ENCODE measurements around the gene MLXIP.
"Not testable (repeated sequence)": the region's sequence is repeated elsewhere in the genome, so short reads cannot be mapped to it uniquely, and the experiment has no call there.

MLXIP gene

DNA sequence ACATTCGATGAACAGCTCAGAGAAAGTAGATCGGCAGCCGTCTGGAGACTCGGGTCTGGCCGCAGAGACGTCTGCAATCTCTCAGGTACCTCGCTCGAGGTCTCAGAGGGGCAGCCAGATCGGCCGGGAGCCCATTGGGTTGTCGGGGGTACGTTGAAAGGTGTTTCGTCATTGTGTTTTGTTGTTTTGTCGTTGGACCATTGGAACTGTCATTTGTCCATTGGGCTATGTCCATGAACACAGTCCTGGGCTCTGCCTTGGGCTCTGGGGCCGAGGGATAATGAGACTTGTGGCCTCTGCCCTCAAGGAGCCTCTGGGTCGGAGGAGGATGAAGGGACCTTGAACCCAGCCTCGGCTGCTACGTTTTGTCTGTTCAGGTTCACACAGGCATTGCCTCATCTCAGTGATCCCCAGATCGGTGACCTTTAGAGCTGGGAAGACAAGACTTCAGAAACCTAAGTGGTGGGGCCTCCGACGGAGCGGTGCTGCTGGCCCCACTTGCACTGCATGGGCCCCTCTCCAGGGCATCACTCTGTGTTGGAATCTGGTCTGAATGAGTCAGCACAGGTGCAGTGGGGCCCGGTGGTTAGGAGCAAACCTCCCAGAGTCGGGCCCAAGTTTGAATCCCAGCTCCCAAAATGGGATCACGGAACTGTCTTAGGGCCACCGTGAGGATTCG is 23.6 kb upstream of the MLXIP start:
- DNase-seq (ENCODE audit: low read depth in 2 of 2) = no peak

DNA sequence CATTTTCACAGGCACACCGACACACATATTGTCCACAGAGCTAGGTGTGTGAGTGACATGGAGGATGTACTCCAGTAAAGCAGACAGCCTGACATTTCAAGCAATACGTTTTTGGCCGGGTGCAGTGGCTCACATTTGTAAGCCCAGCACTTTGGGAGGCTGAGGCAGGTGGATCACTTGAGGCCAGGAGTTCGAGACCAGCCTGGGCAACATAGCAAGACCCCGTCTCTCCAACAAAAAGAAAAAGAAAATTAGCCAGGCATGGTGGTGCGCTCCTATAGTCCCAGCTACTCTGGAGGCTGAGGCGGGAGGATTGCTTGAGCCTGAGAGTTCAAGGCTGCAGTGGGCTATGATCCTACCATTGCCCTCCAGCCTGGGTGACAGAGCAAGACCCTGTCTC is 22.1 kb upstream of the MLXIP start:
- not testable (repeated sequence) for DNase-seq (ENCODE audit: low read depth in 2 of 2)

DNA sequence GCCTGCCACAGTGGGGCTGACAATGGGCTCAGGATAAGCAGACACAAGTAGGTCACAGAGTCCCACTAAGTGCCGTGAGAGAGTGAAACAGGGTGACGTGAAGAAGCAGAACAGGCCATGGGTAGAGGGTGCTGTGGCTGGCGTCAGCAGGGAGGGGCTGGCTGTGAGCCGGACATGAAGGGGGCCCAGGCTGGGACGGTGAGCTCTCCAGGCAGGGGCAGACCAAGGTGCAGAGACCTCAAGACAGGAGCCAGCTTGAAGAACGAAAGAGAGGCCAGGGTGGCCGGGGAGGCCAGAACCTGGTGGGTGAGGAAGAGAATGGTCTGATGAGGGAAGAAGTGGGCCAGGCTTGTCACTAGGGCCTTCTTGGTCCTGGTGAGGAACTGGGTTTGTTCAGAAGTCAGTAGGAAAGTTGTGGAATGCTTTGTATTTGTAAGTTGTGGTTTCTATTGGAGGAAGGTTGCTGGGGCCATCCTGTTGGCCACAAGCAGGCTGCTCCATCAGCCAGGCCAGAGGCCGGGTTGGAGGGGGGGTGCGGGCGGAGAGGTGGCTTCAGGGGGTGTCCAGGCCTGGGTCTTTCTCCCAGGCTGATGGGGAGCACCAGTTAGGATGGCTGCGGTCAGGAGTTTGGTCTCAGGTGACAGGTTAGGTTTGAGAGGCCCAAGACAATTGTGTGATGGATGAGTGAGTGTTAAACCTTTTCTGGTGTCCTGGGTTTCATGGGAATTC is 21.4 kb upstream of the MLXIP start:
- no peak for DNase-seq (ENCODE audit: low read depth in 2 of 2)

DNA sequence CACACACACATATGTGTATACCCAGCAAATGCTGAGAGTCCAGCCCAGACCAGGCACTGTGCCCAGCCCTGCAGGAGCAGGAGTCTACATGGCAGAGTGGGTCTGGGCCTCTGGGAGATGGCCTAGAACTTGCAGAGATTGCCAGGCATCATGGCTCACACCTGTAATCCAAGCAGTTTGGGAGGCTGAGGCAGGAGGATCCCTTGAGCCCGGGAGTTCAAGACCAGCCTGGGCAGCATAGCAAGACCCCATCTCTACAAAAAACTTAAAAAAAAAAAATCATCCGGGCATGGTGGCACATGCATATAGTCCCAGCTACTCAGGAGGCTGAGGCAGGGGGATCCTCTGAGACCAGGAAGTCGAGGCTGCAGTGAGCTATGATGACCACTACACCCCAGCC is 20.8 kb upstream of the MLXIP start:
- DNase-seq (ENCODE audit: low read depth in 2 of 2) = no peak

DNA sequence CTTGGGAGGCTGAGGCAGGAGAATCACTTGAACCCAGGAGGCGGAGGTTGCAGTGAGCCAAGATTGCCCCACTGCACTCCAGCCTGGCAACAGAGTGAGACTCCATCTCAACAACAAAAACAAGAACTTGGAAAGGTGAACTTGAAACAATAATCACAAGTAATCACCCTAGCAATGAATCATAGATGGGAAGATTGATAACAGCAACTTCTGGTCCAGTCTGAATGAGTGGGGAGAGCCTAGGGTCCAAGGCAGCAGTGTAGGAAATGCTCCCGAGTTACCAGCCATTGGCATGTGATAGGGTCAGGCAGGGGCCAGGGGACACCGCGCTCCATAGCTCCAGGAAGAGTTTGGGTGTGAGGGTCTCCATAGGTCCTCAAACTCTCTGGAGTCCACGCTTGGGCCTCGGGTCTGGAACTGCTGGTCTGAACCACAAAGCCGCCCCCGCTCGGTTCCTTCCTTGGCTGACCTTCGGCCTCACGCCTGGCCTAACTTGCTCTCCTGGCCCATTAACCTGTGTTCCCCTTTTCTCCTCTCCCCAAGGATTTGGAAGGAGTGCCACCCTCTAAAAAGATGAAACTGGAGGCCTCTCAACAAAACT is 19.9 kb upstream of the MLXIP start:
- DNase-seq (ENCODE audit: low read depth in 2 of 2) = no peak

DNA sequence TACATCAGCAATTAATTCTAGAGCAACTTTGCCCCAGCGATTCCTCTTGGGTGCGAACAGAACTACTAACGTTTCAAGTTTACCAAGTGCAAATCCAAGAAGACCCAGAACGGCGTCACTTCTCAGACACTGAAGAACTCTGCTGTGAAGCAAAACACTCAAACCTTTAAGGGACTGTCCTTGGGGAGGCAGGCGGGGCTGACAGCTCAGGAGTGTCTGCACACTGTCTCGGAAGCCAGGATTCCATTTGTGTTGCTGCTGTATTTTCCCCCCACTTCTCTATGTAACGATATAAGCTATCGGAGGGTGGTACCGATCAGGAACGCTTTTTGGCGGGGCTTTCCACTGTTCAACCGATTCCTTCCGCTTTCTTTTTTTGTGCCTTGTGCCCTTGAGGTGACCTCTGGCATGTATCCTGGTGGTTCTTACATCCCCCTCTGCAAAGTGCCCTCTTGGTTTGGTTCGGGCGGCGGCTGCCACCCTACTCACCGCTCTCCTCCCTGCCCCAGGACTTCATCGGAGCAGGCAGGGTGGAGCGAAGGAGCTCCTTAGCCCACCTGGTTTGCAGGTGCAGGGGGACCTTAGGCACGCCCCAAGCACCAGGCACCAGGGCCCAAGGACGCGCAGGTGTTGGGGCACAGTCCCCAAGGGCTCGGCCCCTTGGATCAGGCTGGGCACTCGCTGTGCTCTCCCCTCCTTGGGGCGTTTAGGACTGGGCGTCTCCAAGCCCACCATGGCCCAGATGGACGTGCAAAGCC is 19.2 kb upstream of the MLXIP start:
- DNase-seq (ENCODE audit: low read depth in 2 of 2) = no peak

DNA sequence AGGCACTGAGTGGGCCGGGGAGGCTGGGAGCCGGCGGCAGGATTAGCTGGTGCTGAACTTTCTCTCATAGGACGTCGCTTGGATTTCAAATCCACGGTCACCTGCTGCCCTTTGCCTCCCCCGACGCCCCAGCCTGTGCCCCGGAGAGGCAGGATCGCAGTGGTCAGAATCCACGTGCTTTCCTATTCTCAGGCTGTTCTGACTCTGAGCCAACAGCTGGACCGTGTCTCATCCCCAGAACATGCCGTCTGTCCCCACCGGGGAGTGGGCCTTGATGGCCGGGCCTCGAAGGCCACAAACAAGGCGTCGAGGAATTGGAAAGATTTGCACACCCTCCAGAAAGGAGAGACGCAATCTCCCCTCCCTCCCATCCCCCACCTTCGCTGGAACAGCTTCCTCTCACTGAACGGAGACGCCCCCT is 18.5 kb upstream of the MLXIP start:
- DNase-seq (ENCODE audit: low read depth in 2 of 2) = no peak

DNA sequence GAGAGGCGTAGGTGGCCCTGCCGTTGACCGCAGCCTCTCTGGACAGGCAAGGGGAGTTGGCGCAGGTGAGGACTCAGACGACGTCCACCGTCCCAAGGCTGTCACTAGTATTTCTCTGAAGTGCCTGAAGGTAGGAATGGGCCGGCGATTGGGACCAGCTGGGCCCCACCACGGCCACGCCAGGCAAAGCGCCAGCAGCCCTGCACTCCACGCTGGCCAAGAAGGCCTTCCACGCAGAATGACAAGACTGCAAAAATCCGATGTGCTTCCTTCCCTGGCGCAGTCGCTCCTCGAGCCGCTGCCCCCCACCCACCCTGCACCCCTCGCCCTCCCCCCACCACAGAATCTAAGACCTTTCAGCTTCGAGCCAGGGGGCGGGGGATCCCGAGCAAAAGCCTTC is 17.3 kb upstream of the MLXIP start:
- DNase-seq (ENCODE audit: low read depth in 2 of 2) = no peak

DNA sequence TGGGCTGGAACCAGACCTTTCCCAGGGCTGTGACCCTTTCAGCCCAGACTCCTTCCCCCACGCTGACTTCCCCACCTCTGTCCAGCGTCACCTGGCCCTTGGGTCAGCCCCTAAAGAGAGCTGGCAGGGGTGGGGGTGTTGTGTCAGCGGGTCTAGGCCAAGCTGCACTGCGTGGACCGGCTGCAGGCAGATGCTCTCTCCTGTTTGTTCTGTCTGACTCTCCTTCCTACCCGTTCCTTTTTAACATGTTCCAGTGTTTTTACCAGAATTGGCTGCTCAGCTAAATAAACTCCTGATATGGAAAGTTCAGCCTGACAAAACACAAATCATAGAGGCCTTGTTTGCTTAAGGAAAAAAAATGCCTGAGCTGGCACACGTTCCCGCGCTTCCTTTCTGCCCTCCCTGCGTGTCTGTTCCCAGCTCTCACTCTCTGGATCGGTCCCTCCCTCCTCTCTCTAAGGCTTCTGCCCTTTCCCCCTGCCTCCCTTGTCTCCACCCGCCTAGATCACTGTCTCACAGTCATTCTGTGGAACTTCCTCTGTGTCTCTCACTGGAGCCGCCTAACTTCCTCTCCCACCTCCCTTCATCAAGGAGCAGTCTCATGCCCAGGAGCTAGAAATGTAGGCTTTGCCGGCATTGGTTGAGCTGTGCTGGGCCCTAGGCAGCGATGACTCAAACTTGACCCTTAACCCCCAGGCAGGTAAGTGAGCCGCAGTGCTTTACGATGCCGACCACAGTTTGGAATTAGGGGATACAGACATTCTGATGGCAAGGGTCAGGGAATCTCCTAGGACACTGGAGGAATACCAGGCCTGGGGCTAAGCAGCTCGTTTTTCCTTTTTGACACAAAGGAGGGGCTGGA is 15.5 kb upstream of the MLXIP start:
- DNase-seq (ENCODE audit: low read depth in 2 of 2) = no peak

DNA sequence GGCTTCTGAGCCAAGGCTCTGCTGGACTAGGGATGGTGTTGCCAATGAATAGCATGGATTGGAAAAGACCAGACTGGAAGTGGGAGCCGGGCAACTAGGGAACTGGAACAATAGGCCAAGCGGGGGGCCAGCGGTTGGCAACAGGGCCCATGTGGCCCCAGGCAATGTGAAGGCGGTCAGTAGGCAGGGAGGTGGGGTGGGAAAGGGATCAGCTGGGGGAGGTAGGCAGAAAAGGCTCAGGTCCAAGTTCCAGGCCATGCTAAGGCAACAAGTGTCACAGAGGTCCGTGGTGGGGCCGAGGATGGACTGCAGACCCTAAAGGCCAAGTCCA is 14.9 kb upstream of the MLXIP start:
- no peak for DNase-seq (ENCODE audit: low read depth in 2 of 2)

DNA sequence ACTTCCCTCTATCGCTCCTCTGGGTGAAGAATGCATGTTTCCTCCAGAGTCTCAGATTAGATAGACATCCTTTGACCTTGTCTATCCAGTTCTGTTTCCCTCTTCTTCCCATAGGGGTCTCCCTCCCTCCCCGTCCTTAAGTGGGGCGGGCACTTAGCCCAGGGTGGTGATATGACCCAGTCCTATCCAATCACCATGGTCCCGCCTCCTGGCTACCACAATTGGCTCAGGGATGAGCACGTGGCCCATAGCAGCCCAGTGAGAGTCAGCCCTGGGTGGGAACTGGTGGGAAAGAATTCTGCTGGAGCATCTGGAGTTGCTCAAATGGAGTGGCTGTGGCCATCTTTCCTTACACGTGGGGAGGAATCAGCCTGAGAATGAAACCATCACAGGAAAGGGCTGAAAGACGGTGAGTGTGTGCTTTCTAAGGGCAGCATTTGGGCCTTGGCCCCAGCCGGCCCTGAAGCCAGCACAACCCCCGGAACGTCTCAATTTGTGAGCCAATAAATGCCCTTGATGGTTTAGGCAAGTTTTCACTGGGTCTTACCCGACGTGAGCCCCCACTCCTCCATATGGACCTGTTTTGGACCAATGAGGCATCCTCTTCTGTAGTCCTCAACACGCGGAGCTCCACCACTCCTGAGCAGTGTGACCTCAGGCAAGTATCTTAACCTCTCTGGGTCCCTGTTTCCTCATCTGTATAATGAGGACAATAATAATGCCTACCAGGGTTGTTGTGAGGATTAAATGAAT is 14.4 kb upstream of the MLXIP start:
- DNase-seq (ENCODE audit: low read depth in 2 of 2) = no peak

DNA sequence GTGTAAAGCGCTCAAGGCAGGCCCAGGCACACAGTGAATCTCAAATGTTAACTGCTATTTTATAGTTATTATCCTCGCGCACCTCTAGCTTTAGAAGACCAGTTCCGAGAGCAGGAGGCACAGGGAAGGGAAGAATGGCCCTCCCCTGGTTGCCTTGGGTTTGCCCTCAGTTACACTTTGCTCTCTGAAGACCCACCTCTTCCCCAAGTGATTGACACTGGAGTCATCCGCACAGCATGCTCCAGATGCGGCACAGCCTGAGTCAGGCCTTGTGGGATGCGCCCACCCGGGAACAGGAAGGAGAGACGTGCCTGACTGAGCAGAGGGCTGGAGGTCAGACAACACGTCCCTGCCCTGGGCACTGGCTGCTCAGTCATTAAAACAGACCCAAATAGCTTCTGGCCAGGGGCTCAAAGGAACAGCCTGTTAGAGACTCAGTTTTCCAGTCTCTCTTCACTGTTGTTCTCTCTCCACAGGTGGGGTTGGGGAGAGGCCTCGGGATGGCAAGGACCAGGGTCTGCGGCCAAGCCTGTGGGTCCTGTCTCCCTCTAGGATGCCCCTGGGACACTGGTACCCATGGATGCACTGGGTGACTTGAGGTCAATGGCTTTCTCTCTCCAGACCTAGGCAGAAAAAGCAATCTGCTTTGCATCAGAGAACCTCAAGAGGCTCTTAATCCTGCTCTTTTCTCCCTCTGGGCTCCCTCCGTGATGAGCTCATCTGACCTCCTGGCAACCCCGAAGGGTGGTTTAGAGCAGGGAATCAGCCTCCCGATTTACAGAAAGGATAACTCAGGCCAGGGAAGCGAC is 13.6 kb upstream of the MLXIP start:
- no peak for DNase-seq (ENCODE audit: low read depth in 2 of 2)

DNA sequence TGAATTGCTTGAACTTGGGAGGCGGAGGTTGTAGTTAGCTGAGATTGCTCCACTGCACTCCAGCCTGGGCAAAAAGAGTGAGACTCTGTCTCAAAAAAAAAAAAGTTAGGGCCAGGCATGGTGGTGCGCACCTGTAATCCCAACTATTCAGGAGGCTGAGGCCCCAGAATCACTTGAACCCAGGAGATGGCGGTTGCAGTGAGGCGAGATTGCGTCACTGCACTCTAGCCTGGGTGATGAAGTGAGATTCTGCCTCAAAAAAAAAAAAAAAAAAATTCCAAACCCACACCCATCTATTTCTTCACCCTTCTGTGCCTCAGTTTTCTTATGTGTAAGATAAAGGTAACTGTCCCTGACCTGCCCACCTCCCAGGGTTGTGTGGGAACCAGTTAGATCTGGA is 11.0 kb upstream of the MLXIP start:
- DNase-seq (ENCODE audit: low read depth in 2 of 2) = no peak

DNA sequence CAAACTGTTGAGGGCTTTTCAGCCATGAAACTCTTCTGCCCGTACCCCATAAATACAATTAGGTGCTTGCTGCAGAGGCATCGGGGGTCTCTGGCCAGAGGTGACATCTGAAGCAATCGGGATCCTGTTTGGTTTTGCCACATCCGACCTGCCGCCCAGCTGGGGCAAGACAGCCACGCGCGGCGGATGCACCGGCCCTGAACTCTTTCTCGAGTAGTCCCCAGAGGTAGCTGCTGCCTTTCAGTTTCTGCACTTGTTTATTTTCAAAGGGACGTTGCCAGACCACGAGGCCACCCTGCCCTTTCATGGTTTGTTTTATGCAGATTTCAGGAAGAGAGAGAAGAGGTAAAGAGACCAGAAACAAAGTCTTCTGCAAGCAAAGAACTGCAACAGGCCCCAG is 10.6 kb upstream of the MLXIP start:
- no peak for DNase-seq (ENCODE audit: low read depth in 2 of 2)

DNA sequence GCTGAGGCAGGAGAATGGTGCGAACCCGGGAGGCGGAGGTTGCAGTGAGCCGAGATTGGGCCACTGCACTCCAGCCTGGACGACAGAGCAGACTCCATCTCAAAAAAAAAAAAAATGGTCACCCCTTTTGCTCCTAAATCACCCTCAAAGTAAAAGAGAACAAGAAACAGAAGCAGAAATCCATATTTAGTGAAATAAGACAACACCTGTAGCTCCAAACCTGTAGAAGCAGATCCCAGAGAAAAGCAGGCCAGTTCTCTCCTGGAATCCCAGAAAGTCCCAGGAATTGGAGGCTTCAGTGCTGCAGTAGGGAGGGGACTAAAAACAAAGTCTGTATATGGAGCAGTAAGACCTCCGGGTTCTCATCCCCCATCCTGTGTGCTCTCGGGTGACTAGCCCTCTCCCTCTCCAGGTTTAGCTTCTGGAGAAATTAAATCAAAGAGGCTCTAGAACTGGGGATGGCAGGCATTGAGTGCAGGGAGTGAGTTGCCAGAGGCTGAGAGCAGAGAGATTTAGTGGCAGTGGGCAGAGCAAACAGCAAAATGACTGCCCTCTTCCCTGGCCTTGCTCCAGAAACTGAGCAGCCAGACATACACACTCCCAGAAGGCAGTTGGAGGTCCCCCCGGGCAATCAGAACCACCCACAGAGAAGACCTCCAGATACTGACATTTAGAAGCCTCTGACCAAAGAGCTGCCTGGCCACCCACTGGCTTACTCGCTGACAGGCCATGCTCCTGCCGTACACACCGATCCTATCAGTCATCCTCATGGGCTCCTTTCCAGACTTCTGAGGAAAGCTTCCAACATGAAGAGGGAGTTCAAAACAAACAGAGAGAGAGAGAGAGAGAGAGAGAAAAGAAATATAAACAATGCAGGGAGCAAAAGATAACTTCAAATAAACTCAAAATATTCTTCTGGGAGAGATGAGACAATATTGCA is 6.3 kb upstream of the MLXIP start:
- DNase-seq (ENCODE audit: low read depth in 2 of 2) = no peak

DNA sequence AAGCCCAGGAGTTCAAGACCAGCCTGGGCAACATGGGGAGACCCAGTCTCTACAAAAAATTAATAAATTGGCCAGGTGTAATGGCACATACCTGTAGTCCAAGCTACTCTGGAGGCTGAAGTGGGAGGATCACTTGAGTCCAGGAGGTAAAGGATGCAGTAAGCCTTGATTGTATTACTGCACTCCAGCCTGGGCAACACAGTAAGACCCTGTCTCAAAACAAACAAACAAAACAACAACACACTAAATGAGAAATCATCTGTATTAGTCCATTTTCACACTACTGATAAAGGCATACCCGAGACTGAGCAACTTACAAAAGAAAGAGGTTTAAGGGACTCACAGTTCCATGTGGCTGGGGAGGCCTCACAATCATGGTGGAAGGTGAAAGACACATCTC is 4.7 kb upstream of the MLXIP start:
- DNase-seq (ENCODE audit: low read depth in 2 of 2) = no peak

DNA sequence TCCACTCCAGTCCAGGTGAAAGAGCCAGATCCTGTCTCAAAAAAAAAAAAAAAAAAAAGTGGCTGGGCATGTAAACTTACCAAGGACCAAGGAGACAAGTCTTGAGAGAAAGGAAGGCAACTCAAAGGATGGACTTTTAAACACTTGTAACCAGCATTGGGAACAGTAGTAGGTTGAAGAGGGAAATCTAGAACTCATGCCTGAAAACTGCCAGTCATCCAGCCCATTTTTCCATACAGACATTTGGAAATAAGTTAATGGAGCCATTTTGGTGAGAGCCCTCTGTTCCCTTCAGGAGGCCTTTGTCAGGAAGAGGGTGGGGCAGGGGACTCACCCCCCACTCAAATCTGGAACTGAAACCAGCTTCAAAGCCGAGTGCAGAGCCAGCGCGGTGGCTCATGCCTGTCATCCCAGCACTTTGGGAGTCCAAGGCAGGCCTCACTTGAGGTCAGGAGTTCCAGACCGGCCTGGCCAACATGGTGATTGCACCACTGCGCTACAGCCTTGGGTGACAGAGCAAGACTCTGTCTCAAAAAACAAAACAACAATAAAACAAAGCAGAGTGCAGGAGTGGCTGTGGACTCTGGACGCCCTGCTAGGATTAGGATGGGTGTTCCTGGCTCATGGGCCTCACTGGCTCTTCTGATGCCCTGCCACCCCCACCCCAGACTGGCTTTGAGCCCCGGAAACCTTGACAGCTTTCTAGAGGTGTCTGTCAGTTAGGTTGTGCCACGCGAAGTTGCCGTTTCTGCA is 1.6 kb upstream of the MLXIP start:
- no peak for DNase-seq (ENCODE audit: low read depth in 2 of 2)

DNA sequence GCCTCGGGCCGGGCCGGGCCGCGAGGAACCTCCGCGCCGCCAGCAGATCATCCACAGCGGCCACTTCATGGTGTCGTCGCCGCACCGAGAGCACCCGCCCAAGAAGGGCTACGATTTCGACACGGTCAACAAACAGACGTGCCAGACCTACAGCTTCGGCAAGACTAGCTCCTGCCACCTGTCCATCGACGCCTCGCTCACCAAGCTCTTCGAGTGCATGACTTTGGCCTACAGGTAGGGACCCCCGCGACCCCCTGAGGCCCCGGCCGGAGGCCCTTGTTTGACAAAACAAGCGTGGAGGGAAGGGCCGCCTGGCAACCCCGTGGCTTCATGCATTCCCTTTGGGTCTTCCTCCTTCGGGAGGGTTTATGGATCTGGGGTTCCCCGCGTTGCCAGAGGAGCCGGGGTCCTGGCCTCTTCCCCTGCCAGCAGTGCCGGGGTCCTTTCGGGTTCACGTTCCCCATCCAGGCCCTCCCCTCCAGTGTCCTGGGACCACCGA is 526 bp downstream of the MLXIP start:
- no peak for DNase-seq (ENCODE audit: low read depth in 2 of 2)
